Measurements from ENCODE around the gene KCNIP4. TPM values are rescaled to one million over a fixed set of nuclear protein-coding genes. Genes with fewer than 3 reads are reported as not detected.
"Not testable (repeated sequence)": the region's sequence is repeated elsewhere in the genome, so short reads cannot be mapped to it uniquely, and the experiment has no call there.

The KCNIP4 gene
- total and polyA plus RNA-seq, 4 donors = 12.5 to 74.2 (median 54.5) TPM

- H3K9me3 ChIP-seq (ENCODE audit: control insufficient read depth, insufficient read depth, low read length) = no peaks in the 10 kb centered on the region
- no peak overlapping the region for H3K4me3 ChIP-seq (ENCODE audit: low read depth, low read length)
- no peaks in the 10 kb centered on the region for H3K36me3 ChIP-seq (ENCODE audit: control insufficient read depth, insufficient read depth, low read length)
- DNase-seq (ENCODE audit: low read depth in 4 of 6, low spot score in 6 of 6) = no peak
- no CpG with 5 or more reads among the region's 3 CpGs for WGBS (ENCODE audit: insufficient coverage)
- H3K27me3 ChIP-seq (ENCODE audit: control insufficient read depth, insufficient read depth, low read length) = no peaks in the 10 kb centered on the region
- H3K4me1 ChIP-seq (ENCODE audit: control insufficient read depth, insufficient read depth, low read length) = no peaks in the 10 kb centered on the region
- H3K27ac ChIP-seq (ENCODE audit: low read depth, low read length) = no peak overlapping the region
These were observed 1195.9 kb downstream of the KCNIP4 start for GRCh38 chr4:20752641-20753040.

DNA sequence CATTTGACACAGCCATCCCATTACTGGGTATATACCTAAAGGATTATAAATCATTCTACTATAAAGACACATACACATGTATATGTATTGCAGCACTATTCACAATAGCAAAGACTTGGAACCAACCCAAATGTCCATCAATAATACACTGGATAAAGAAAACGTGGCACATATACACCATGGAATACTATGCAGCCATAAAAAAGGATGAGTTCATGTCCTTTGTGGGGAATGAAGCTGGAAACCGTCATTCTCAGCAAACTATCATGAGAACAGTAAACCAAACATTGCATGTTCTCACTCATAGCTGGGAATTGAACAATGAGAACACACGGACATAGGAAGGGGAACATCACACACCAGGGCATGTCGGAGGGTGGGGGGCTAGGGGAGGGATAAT is 1202.6 kb downstream of the KCNIP4 start:
- H3K9me3 ChIP-seq (ENCODE audit: control insufficient read depth, insufficient read depth, low read length); H3K4me1 ChIP-seq (ENCODE audit: control insufficient read depth, insufficient read depth, low read length); H3K27me3 ChIP-seq (ENCODE audit: control insufficient read depth, insufficient read depth, low read length); H3K4me3 ChIP-seq (ENCODE audit: low read depth, low read length); H3K36me3 ChIP-seq (ENCODE audit: control insufficient read depth, insufficient read depth, low read length); H3K27ac ChIP-seq (ENCODE audit: low read depth, low read length); DNase-seq (ENCODE audit: low read depth in 4 of 6, low spot score in 6 of 6): not testable (repeated sequence)
- no CpG with 5 or more reads among the region's 4 CpGs for WGBS (ENCODE audit: insufficient coverage)

- Histone ChIP-seq H3K9me3 (ENCODE audit: control insufficient read depth, insufficient read depth, low read length) (peaks cover 3% of the 10 kb centered on the region), H3K27me3 (ENCODE audit: control insufficient read depth, insufficient read depth, low read length) (no peaks in the 10 kb centered on the region), H3K4me3 (ENCODE audit: low read depth, low read length) (no peak overlapping the region), H3K4me1 (ENCODE audit: control insufficient read depth, insufficient read depth, low read length) (no peaks in the 10 kb centered on the region), H3K36me3 (ENCODE audit: control insufficient read depth, insufficient read depth, low read length) (peaks cover 3% of the 10 kb centered on the region), H3K27ac (ENCODE audit: low read depth, low read length) (no peak overlapping the region)
- no peak for DNase-seq (ENCODE audit: low read depth in 4 of 6, low spot score in 6 of 6)
- WGBS (ENCODE audit: insufficient coverage) = no CpG with 5 or more reads among the region's 1 CpG
These were observed 1212.6 kb downstream of the KCNIP4 start for GRCh38 chr4:20735931-20736330.

DNA sequence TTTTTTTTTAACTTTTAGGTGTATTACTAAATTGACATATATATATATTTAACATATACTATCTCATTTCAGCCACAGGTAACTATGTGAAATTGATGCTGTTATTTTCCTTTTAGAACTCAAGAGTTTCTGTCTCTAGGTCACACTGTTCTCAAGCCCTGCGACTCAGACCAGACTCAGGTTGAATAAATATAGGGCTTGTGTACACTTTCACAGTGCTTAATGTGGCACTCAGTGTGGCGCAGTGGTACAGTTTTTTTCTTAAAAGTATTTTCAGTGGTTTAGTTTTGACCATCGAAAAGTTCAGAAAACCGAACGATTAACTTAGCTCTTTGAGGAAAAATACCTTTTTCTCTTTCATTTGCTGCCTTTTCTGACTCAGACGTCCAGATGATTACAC is 1223.7 kb downstream of the KCNIP4 start:
- Histone ChIP-seq H3K27me3 (ENCODE audit: control insufficient read depth, insufficient read depth, low read length) (no peaks in the 10 kb centered on the region), H3K36me3 (ENCODE audit: control insufficient read depth, insufficient read depth, low read length) (peaks cover 9% of the 10 kb centered on the region)
- 100% methylated on average over 4 of the region's 6 CpGs for WGBS (ENCODE audit: insufficient coverage)

GRCh38 chr4:20723463-20723862 is 1225.1 kb downstream of the KCNIP4 start:
- Histone ChIP-seq H3K4me1 (ENCODE audit: control insufficient read depth, insufficient read depth, low read length) (no peaks in the 10 kb centered on the region), H3K27ac (ENCODE audit: low read depth, low read length) (no peak overlapping the region), H3K27me3 (ENCODE audit: control insufficient read depth, insufficient read depth, low read length) (no peaks in the 10 kb centered on the region), H3K36me3 (ENCODE audit: control insufficient read depth, insufficient read depth, low read length) (peaks cover 9% of the 10 kb centered on the region), H3K4me3 (ENCODE audit: low read depth, low read length) (no peak overlapping the region), H3K9me3 (ENCODE audit: control insufficient read depth, insufficient read depth, low read length) (no peaks in the 10 kb centered on the region)
- WGBS (ENCODE audit: insufficient coverage) = no CpG with 5 or more reads among the region's 3 CpGs
- DNase-seq (ENCODE audit: low read depth in 4 of 6, low spot score in 6 of 6) = no peak

More for the DNA sequence above, 1223.7 kb downstream of the KCNIP4 start:
- Histone ChIP-seq H3K27ac (ENCODE audit: low read depth, low read length) (no peak overlapping the region), H3K4me3 (ENCODE audit: low read depth, low read length) (no peak overlapping the region), H3K4me1 (ENCODE audit: control insufficient read depth, insufficient read depth, low read length) (no peaks in the 10 kb centered on the region), H3K9me3 (ENCODE audit: control insufficient read depth, insufficient read depth, low read length) (no peaks in the 10 kb centered on the region)
- no peak for DNase-seq (ENCODE audit: low read depth in 4 of 6, low spot score in 6 of 6)

DNA sequence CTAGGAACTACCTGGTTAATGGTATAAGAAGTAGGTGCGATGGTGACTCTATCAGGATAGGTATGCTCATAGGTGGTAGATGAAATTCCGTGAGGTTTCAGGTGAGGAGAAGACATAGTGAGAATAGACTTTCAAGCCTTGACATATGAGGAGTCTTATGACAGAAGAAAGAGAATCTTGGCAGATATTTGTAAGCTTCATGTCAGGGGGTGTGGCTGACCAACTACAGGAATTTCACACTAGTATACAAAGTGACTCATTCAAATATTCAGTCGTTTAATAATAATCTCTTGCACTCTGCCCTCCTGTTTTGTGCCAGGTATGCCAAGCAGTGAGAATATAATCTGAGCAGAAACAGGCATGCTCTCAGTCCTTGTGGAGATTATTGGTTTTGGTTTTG is 1225.6 kb downstream of the KCNIP4 start:
- DNase-seq (ENCODE audit: low read depth in 4 of 6, low spot score in 6 of 6) = no peak
- H3K27ac ChIP-seq (ENCODE audit: low read depth, low read length) = no peak overlapping the region
- 100% methylated on average over 2 of the region's 3 CpGs for WGBS (ENCODE audit: insufficient coverage)

DNA sequence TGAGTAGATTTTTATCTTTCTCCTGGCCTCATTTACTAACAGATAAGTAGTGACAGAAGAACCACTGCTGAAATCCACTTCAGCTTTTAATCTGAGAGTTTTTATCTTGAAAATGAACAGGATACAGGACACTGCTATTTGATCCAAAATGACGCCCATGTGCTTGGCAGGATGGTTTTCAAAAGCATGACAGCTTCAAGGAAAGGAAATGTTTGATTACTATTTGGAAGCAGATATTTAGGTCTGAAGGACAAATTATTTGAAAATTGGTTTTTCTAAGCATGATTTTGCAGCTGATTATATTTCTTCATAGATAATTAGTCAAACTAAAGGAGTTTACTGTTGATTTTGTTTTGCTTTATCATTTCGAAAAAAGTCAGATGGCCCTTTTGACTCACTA is 1237.2 kb downstream of the KCNIP4 start:
- peaks cover 16% of the 10 kb centered on the region for H3K36me3 ChIP-seq (ENCODE audit: control insufficient read depth, insufficient read depth, low read length)
- WGBS (ENCODE audit: insufficient coverage) = 100% methylated on average over 1 of the region's 2 CpGs
- no peaks in the 10 kb centered on the region for H3K27me3 ChIP-seq (ENCODE audit: control insufficient read depth, insufficient read depth, low read length)
- H3K9me3 ChIP-seq (ENCODE audit: control insufficient read depth, insufficient read depth, low read length) = no peaks in the 10 kb centered on the region
- DNase-seq (ENCODE audit: low read depth in 4 of 6, low spot score in 6 of 6) = no peak
- H3K4me1 ChIP-seq (ENCODE audit: control insufficient read depth, insufficient read depth, low read length) = no peaks in the 10 kb centered on the region
- H3K4me3 ChIP-seq (ENCODE audit: low read depth, low read length) = no peak overlapping the region
- no peak overlapping the region for H3K27ac ChIP-seq (ENCODE audit: low read depth, low read length)

More for the DNA sequence above, 1225.6 kb downstream of the KCNIP4 start:
- Histone ChIP-seq H3K9me3 (ENCODE audit: control insufficient read depth, insufficient read depth, low read length) (no peaks in the 10 kb centered on the region), H3K4me3 (ENCODE audit: low read depth, low read length) (no peak overlapping the region), H3K36me3 (ENCODE audit: control insufficient read depth, insufficient read depth, low read length) (peaks cover 9% of the 10 kb centered on the region), H3K4me1 (ENCODE audit: control insufficient read depth, insufficient read depth, low read length) (no peaks in the 10 kb centered on the region), H3K27me3 (ENCODE audit: control insufficient read depth, insufficient read depth, low read length) (no peaks in the 10 kb centered on the region)

DNA sequence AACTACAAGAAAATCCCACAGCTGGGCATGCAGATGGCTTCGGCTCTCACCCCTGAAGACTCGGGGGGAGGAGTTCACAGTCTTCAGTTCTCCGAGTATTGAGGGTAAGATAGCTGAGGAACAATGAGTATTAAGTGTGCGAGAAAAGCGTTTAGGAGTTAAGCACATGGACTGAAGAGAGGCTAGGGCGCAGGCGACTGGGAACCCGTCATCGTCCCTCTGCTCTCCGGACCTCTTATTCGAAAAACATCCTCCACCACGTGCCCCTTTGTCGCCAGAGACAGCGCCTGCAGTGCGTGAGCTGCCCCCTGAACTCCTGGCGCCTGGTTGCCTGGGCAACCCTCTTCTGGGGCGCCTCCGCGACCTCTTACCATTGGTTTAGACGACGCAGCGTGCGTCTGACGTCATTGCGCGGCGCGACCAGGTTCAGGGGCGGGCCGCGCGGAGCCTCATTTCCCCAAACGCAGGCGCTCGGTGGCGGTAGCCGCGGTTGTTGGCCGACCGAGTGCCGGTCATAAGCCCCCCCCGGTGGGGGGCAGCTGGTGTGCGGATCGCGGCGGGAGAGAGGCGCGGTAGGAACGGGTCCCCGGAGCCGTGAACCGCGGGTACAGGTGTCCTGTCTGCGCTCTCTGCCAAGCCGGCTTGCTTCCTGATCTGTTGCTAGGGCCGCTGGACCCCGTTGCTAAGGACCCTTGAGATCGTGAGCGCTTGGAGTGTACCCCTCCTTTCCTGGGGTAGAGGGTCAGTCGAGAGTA is 1248.4 kb downstream of the KCNIP4 start, which contains the start of gene PACRGL:
Gene PACRGL (plus strand): TSS at position 452 of the 755 bp plus-strand sequence. CDS start 4,024 bp downstream, outside the sequence.
- DNase-seq (ENCODE audit: low read depth in 4 of 6, low spot score in 6 of 6) = peak; percentile 78 to 99 (median 92)
- Histone ChIP-seq H3K9me3 (ENCODE audit: control insufficient read depth, insufficient read depth, low read length) (no peaks in the 10 kb centered on the region), H3K27ac (ENCODE audit: low read depth, low read length) (peak within 1 kb of the TSS; percentile 68), H3K27me3 (ENCODE audit: control insufficient read depth, insufficient read depth, low read length) (no peaks in the 10 kb centered on the region), H3K36me3 (ENCODE audit: control insufficient read depth, insufficient read depth, low read length) (peaks cover 2% of the 10 kb centered on the region), H3K4me3 (ENCODE audit: low read depth, low read length) (peak within 1 kb of the TSS; percentile 91), H3K4me1 (ENCODE audit: control insufficient read depth, insufficient read depth, low read length) (peaks cover 3% of the 10 kb centered on the region)
- WGBS (ENCODE audit: insufficient coverage) = under 1% methylated on average over 52 of the region's 60 CpGs

DNA sequence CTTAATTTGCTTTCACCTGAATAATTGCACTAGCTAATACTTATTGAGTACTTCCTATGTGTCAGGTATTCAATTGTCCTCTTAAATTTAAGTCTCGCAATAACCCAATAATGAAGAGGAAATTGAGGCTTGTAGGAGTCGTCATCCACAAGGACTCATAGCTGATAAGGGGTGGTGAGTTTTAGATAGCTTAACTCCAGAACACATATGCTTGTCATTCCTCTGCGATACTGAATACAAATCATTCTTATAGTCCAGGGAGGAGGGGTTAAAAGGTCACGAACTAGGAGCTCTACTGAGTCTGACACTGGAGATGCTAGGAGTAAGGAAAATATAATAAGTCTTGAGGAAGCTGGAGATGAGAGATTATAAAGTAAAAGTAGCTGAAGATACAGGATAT is 1249.8 kb downstream of the KCNIP4 start:
- Histone ChIP-seq H3K4me3 (ENCODE audit: low read depth, low read length) (no peak overlapping the region), H3K36me3 (ENCODE audit: control insufficient read depth, insufficient read depth, low read length) (no peaks in the 10 kb centered on the region), H3K27ac (ENCODE audit: low read depth, low read length) (no peak overlapping the region), H3K4me1 (ENCODE audit: control insufficient read depth, insufficient read depth, low read length) (peaks cover 3% of the 10 kb centered on the region), H3K9me3 (ENCODE audit: control insufficient read depth, insufficient read depth, low read length) (no peaks in the 10 kb centered on the region), H3K27me3 (ENCODE audit: control insufficient read depth, insufficient read depth, low read length) (no peaks in the 10 kb centered on the region)
- no peak for DNase-seq (ENCODE audit: low read depth in 4 of 6, low spot score in 6 of 6)
- WGBS (ENCODE audit: insufficient coverage) = 83% methylated on average over 1 of the region's 4 CpGs

GRCh38 chr4:20698382-20698781 is 1250.2 kb downstream of the KCNIP4 start:
- 96% methylated on average over 2 of the region's 4 CpGs for WGBS (ENCODE audit: insufficient coverage)
- Histone ChIP-seq H3K27me3 (ENCODE audit: control insufficient read depth, insufficient read depth, low read length) (no peaks in the 10 kb centered on the region), H3K36me3 (ENCODE audit: control insufficient read depth, insufficient read depth, low read length) (no peaks in the 10 kb centered on the region), H3K9me3 (ENCODE audit: control insufficient read depth, insufficient read depth, low read length) (no peaks in the 10 kb centered on the region), H3K4me1 (ENCODE audit: control insufficient read depth, insufficient read depth, low read length) (peaks cover 3% of the 10 kb centered on the region), H3K4me3 (ENCODE audit: low read depth, low read length) (no peak overlapping the region), H3K27ac (ENCODE audit: low read depth, low read length) (no peak overlapping the region)
- no peak for DNase-seq (ENCODE audit: low read depth in 4 of 6, low spot score in 6 of 6)

Measured in spinal cord (tissue), 10 donors.